Right lobe of liver (tissue), 6 donors: ENCODE data around the gene REPS2. TPM values are rescaled to one million over a fixed set of nuclear protein-coding genes. Genes with fewer than 3 reads are reported as not detected.

Experiments
- ATAC-seq, 4 donors: fragments of 200-7000 bp; cut with Tn5 transposase; one replicate each; pipeline ENCODE4 v1.9.1; 2020; ENCODE audit warnings: mild to moderate bottlenecking in 4 of 4, moderate library complexity in 4 of 4
- DNase-seq, 3 donors: peaks; one replicate each; pipeline ENCODE4 v3.0.0-alpha.2; 2020
- H3K27ac ChIP-seq, 3 donors: fragments of 200-600 bp; one replicate each; pipeline ENCODE4 v1.8.0; 2022
- H3K27me3 ChIP-seq, 2 donors: fragments of 200-600 bp; one replicate each; pipeline ENCODE4 v1.8.0; 2022
- H3K36me3 ChIP-seq, 4 donors: fragments of 200-600 bp; sonication (generic) in 1 of 4; one replicate each; pipeline versions ENCODE4 v1.5.1 to v1.8.0; 2017 to 2022; ENCODE audit warnings: control low read depth in 1 of 4
- H3K4me1 ChIP-seq, 4 donors: fragments of 200-600 bp; sonication (generic) in 1 of 4; one replicate each; pipeline versions ENCODE4 v1.5.1 to v1.8.0; 2017 to 2022; ENCODE audit warnings: control low read depth in 1 of 4
- H3K4me3 ChIP-seq, 3 donors: fragments of 200-600 bp; one replicate each; pipeline ENCODE4 v1.8.0; 2022
- H3K9me3 ChIP-seq, 4 donors: fragments of 200-600 bp; sonication (generic) in 1 of 4; one replicate each; pipeline versions ENCODE4 v1.5.1 to v1.8.0; 2017 to 2022; ENCODE audit warnings: control low read depth in 1 of 4
- POLR2A ChIP-seq: fragments of 450-650 bp; IDR thresholded peaks from one replicate; pipeline ENCODE4 v1.6.1; 2017; ENCODE audit warnings: antibody characterized with exemption, mild to moderate bottlenecking
- WGBS: methylation state at CpG from one replicate; pipeline ENCODE4 v1.1.6; 2018; ENCODE audit warnings: low coverage, low lambda C conversion rate; ENCODE audit not compliant: insufficient coverage; ENCODE audit errors: missing lambda C conversion rate; 5-methylcytosine and 5-hydroxymethylcytosine counted together
- intact Hi-C, 2 donors: fragments of 100-400 bp; cut with DNase I; formaldehyde crosslinking; loops; one replicate each; pipeline versions ENCODE4 v1.11.2 to v1.14.1; 2022
- total RNA-seq, 6 experiments: library from RNA; depleted of rRNA in 2 of 6; stranded (reverse); fragments of >200 nt in 2 of 6; fragmentation: NEBNext Ultra II Directional in 3 of 6; extraction: Animal tissue kit (Norgen Biotek cat#: 25700) in 3 of 6; gene quantifications; one replicate each; pipeline versions ENCODE4 v1.1.0 to v1.2.4, GENCODE V29; 2016 to 2023
- TF ChIP-seq, protein P1 (sequence below), 4 donors: fragments of 200-600 bp in 3 of 4; fragments of 450-650 bp in 1 of 4; IDR thresholded peaks; one replicate each; pipeline versions ENCODE4 v1.5.1 to v1.8.0; 2016 to 2022; ENCODE audit warnings: antibody characterized with exemption in 4 of 4, mild to moderate bottlenecking in 2 of 4
- donor health status: DM: no; HTN: yes; CAD: no.
- donor health status: DM: no; HTN: no; CAD: no.
- donor health status: DM: no; HTN: no; CAD: no.
- donor health status: DM: no; HTN: yes; CAD: no.
- donor health status: DM: no; HTN: yes; CAD: no.

Gene REPS2
- total RNA-seq, 6 experiments from 2014 or later = 6.0 to 16.7 (median 13.1) TPM

DNA sequence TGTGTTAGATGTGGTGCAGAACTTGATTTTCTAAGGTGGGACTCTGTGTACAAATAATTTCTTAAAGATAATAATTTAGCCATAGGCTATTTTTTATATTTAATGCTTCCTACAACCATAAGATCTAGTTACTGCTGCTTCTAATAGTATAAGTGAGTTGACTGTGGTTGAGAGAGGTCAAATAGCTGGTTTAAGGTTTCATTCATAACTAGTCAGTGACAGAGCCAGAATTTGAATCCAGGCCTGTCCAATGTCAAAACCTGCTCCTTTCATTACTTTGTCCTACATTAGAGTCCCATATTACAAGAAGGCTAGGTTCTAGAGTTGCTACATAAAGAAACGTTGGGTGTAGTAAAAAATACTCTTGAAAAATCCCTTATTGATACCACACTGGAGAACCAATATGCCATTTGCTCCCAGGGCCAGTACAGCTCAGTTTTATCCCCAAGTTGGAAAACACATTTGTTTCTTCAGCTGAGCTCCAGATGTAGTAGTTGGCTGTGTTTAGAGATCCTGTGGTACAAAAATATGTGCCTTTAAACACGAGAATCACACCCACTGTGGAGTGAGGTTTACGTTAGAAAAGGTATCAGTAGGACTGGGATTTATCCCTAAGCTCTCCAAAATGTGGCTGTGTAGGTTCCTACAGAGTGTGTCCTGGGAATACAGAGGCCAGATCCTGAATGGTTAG, 84.3 kb downstream of the REPS2 start:
- Histone ChIP-seq H3K4me1 (no peaks in the 10 kb centered on the region), H3K9me3 (no peaks in the 10 kb centered on the region), H3K27me3 (no peaks in the 10 kb centered on the region), H3K4me3 (no peak overlapping the region), H3K27ac (no peak overlapping the region), H3K36me3 (no peaks in the 10 kb centered on the region)
- ATAC-seq (no peak), DNase-seq (no peak)
- WGBS = 70% methylated on average over 3 of the region's 3 CpGs
- intact Hi-C loops = no loop called here
- TF ChIP-seq, protein P1, sequence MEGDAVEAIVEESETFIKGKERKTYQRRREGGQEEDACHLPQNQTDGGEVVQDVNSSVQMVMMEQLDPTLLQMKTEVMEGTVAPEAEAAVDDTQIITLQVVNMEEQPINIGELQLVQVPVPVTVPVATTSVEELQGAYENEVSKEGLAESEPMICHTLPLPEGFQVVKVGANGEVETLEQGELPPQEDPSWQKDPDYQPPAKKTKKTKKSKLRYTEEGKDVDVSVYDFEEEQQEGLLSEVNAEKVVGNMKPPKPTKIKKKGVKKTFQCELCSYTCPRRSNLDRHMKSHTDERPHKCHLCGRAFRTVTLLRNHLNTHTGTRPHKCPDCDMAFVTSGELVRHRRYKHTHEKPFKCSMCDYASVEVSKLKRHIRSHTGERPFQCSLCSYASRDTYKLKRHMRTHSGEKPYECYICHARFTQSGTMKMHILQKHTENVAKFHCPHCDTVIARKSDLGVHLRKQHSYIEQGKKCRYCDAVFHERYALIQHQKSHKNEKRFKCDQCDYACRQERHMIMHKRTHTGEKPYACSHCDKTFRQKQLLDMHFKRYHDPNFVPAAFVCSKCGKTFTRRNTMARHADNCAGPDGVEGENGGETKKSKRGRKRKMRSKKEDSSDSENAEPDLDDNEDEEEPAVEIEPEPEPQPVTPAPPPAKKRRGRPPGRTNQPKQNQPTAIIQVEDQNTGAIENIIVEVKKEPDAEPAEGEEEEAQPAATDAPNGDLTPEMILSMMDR (IDR thresholded peaks at IDR 0.05) = no peak
- no peak for TF ChIP-seq POLR2A

DNA sequence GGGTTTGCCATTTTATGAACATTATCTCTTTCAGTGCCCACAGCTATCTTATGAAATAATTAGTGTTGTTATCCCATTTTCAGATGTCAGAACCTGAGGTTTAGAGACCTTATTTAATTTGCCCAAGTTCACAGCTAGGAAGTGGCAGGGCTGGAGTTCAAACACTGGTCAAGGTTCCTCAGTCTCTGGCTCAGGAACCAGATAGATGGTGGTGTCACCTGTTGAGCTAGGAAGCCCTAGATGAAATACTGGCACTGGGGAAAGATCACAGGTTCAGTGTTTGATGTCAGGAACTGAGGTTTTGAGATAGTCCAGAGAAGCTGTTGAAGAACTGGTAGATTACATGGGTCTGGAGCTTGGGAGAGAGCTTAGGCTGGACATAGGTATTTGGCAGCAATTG, 85.4 kb downstream of the REPS2 start:
- H3K4me1 ChIP-seq = no peaks in the 10 kb centered on the region
- intact Hi-C loops = no loop called here
- no peak for TF ChIP-seq POLR2A
- TF ChIP-seq, protein P1 (IDR thresholded peaks at IDR 0.05) = no peak
- no peak overlapping the region for H3K4me3 ChIP-seq
- no peaks in the 10 kb centered on the region for H3K36me3 ChIP-seq
- no peak overlapping the region for H3K27ac ChIP-seq
- no peaks in the 10 kb centered on the region for H3K9me3 ChIP-seq
- no peak for DNase-seq
- ATAC-seq = no peak
- H3K27me3 ChIP-seq = no peaks in the 10 kb centered on the region

DNA sequence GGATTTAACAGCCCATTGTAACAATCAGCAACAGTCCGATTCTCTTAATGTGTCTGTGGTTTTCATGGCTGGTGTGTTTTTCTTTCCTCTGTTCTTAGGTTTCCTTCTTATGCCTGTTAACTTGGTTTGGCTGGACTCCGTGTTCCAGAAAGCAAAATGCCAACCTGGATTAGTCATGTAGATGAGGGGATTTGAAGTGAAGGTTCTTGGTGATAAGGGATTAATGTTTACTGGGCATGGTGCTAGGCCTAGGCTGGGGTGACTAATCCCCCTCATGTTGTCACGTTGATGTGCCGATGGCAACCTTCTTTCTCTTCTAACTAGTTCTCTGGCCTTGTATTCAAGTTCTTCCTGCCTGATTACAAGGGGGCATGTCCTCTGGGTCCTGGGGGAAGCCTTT, 85.9 kb downstream of the REPS2 start:
- no peaks in the 10 kb centered on the region for H3K9me3 ChIP-seq
- no peak overlapping the region for H3K27ac ChIP-seq
- TF ChIP-seq, protein P1 (IDR thresholded peaks at IDR 0.05) = no peak
- TF ChIP-seq POLR2A = no peak
- H3K4me3 ChIP-seq = no peak overlapping the region
- H3K4me1 ChIP-seq = no peaks in the 10 kb centered on the region
- intact Hi-C loops = no loop called here
- no peaks in the 10 kb centered on the region for H3K27me3 ChIP-seq
- no peak for ATAC-seq
- WGBS = 76% methylated on average over 4 of the region's 4 CpGs
- no peaks in the 10 kb centered on the region for H3K36me3 ChIP-seq
- no peak for DNase-seq

DNA sequence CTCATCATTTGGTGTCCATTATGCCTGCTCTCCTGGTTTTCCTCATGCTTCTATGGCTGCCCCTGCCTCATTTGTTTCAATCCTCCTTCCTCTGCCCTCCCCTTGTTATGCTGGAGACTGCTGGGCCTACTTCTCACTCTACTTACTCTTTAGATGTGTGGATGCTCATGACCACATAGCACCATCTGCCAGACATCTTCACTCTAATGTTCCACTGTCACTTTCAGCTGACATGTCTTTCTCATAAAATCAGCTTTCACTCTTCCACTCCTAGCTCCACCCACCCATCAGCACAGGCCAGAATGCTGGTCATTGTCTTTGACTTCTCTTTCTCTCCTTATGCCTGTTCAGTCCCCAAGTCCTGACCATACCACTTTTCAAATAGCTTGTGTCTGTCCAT, 86.8 kb downstream of the REPS2 start:
- Histone ChIP-seq H3K9me3 (no peaks in the 10 kb centered on the region), H3K27me3 (no peaks in the 10 kb centered on the region), H3K36me3 (no peaks in the 10 kb centered on the region), H3K4me1 (no peaks in the 10 kb centered on the region), H3K4me3 (no peak overlapping the region), H3K27ac (no peak overlapping the region)
- DNase-seq (no peak), ATAC-seq (no peak)
- TF ChIP-seq POLR2A = no peak
- TF ChIP-seq, protein P1 (IDR thresholded peaks at IDR 0.05) = no peak
- intact Hi-C loops = no loop called here

DNA sequence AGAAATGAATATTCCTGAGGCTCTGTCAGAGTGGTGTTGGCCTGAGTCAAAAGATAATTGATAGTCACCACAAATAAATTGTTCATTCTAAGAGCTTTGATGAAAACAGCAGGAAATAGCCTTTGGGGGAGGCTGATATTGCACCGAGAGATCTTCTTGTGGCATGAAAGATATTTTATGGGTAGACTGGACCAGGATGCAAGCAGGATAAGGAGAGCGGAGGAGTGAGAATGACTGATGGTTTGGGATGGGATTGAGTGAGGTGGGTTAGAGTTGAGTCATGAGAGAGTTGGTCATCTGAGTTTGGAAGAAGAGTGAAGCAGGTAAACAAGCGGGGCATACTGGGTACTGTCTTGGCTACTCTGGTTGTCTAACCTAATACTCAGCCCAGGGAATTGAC, 88.7 kb downstream of the REPS2 start:
- no peak for ATAC-seq
- 76% methylated on average over 3 of the region's 3 CpGs for WGBS
- intact Hi-C loops = no loop called here
- H3K27ac ChIP-seq = no peak overlapping the region
- no peaks in the 10 kb centered on the region for H3K9me3 ChIP-seq
- H3K27me3 ChIP-seq = no peaks in the 10 kb centered on the region
- no peak overlapping the region for H3K4me3 ChIP-seq
- H3K4me1 ChIP-seq = no peaks in the 10 kb centered on the region
- TF ChIP-seq, protein P1 (IDR thresholded peaks at IDR 0.05) = no peak
- TF ChIP-seq POLR2A = no peak
- no peak for DNase-seq
- H3K36me3 ChIP-seq = no peaks in the 10 kb centered on the region
